Psoas muscle (tissue), 8 donors: Measurements from ENCODE around the gene MAP3K19. TPM values are rescaled to one million over a fixed set of nuclear protein-coding genes. Genes with fewer than 3 reads are reported as not detected.

ENCODE experiments used
- ATAC-seq, 4 donors: fragments of 200-7000 bp; cut with Tn5 transposase; one replicate each; pipeline ENCODE4 v1.9.1; 2020; ENCODE audit warnings: moderate library complexity in 3 of 4, mild to moderate bottlenecking in 2 of 4
- DNase-seq, 2 donors: peaks; one replicate each; pipeline ENCODE4 v3.0.0-alpha.2; 2020
- H3K27ac ChIP-seq: fragments of 200-600 bp; one replicate; pipeline ENCODE4 v1.8.0; 2022
- H3K27me3 ChIP-seq, 3 donors: fragments of 200-600 bp in 1 of 3; one replicate each; pipeline versions ENCODE4 v1.6.1 to v1.8.0; 2013 to 2022; ENCODE audit warnings: low read length in 2 of 3, mild to moderate bottlenecking in 2 of 3, moderate library complexity in 1 of 3; ENCODE audit not compliant: insufficient read depth in 3 of 3
- H3K36me3 ChIP-seq, 2 donors: fragments of 200-600 bp in 1 of 2; one replicate each; pipeline versions ENCODE4 v1.6.1 to v1.8.0; 2013 to 2022; ENCODE audit warnings: low read depth in 1 of 2, mild to moderate bottlenecking in 1 of 2, moderate library complexity in 1 of 2; ENCODE audit not compliant: insufficient read depth in 1 of 2
- H3K4me1 ChIP-seq: fragments of 200-600 bp; one replicate; pipeline ENCODE4 v1.8.0; 2022
- H3K4me3 ChIP-seq: fragments of 200-600 bp; one replicate; pipeline ENCODE4 v1.8.0; 2022; ENCODE audit warnings: mild to moderate bottlenecking
- H3K9me3 ChIP-seq: fragments of 200-600 bp; one replicate; pipeline ENCODE4 v1.8.0; 2022
- WGBS, 3 donors: extraction: QIAGEN DNeasy Blood & Tissue Kit; methylation state at CpG; one replicate each; pipeline versions ENCODE4 v1.1.6 to v1.1.7; 2013; 5-methylcytosine and 5-hydroxymethylcytosine counted together
- intact Hi-C, 2 donors: fragments of 100-400 bp; cut with DNase I; formaldehyde crosslinking; loops; one replicate each; pipeline versions ENCODE4 v1.11.0 to v1.14.2; 2022
- polyA plus RNA-seq, 3 donors: library from polyadenylated mRNA; stranded (reverse); fragments of 200-250 nt; gene quantifications; one replicate each; pipeline ENCODE4 v1.2.3, GENCODE V29; 2013
- total RNA-seq, 4 donors: library from RNA; stranded (reverse); fragmentation: NEBNext Ultra II Directional in 2 of 4; extraction: Animal tissue kit (Norgen Biotek cat#: 25700) in 2 of 4; gene quantifications; one replicate each; pipeline versions ENCODE4 v1.2.1 to v1.2.4, GENCODE V29; 2021 to 2023
- TF ChIP-seq, protein P1 (sequence below): fragments of 200-600 bp; IDR thresholded peaks from one replicate; pipeline ENCODE4 v1.8.0; 2022; ENCODE audit warnings: antibody characterized with exemption
- donor health status: healthy with polysubstance abuse.
- donor health status: DM: no; HTN: no; CAD: no; lungs with moderate emphysema.
- donor health status: Bipolar disorder and iron deficiency.
- donor health status: healthy.
- donor health status: DM: yes; HTN: yes; CAD: no.
- donor health status: DM: no; HTN: no; CAD: no.
- donor health status: DM: no; HTN: no; CAD: no.
- donor health status: DM: yes; HTN: yes; CAD: no.

MAP3K19 gene
- total and polyA plus RNA-seq, 7 donors: not detected

DNA sequence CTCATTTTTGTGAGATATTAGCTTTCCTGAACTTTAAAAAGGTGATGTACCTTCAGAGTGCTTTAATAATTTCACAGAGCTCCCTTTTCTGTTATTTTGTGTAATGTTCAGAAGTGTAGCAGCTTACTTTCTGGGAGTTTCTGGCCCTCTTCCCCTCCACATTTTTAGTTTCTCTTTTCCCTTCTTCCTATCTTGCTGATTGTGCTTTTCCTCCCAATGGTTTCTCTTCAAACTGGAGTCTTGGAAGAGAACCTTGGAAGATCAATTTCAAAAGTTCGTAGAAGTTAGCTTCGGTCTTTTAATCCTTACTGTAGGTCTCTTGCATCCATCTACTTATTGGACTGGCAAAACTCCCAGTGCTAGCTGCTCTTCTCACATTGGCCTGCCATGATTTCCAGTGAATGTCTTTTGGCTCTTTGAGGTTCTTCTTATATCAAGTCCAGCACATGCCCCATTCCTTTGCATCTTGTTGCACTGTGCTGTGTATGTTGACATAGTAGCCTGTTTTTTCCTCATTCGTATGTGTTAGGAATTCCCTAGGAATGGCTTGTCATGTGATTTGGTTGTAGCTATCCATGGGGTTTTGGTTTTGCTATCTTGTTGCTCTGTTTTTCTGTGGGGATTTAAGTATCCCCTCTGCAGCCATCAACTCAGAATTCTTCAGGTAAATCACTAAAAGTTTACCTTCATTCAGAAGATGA lies 120.9 kb downstream of the MAP3K19 start:
- Histone ChIP-seq H3K9me3 (no peaks in the 10 kb centered on the region), H3K4me3 (peak overlapping the region; percentile 25), H3K27ac (no peak overlapping the region), H3K4me1 (peaks cover 66% of the 10 kb centered on the region), H3K36me3 (peaks cover 0 to 9% of the 10 kb centered on the region in 2 donors), H3K27me3 (no peaks in the 10 kb centered on the region)
- DNase-seq (no peak), ATAC-seq (peak in 1 of 4 donors; percentile 24)
- TF ChIP-seq, protein P1, sequence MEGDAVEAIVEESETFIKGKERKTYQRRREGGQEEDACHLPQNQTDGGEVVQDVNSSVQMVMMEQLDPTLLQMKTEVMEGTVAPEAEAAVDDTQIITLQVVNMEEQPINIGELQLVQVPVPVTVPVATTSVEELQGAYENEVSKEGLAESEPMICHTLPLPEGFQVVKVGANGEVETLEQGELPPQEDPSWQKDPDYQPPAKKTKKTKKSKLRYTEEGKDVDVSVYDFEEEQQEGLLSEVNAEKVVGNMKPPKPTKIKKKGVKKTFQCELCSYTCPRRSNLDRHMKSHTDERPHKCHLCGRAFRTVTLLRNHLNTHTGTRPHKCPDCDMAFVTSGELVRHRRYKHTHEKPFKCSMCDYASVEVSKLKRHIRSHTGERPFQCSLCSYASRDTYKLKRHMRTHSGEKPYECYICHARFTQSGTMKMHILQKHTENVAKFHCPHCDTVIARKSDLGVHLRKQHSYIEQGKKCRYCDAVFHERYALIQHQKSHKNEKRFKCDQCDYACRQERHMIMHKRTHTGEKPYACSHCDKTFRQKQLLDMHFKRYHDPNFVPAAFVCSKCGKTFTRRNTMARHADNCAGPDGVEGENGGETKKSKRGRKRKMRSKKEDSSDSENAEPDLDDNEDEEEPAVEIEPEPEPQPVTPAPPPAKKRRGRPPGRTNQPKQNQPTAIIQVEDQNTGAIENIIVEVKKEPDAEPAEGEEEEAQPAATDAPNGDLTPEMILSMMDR: no peak
- intact Hi-C loops: no loop called here
- 26 to 68% (median 28%) methylated on average over 3 of the region's 3 CpGs for WGBS, 3 donors

DNA sequence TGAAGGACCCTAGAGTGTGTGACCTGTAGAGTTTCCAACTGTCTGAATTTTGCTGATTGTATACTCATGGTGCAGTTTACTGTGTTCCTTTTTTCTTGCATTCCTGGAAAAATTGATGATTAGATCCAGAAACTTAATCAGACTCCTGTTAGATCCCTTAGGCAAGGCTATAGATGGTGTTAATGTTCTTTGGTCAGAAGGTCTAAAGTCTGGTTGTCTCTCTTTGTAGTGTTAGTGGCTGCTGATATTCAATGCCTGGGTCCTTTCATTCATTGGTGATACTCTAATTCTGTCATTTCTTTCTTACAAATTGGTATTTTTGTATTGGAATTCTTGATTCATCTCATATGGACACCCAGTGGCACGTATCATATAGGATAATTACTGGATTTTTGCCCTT lies 122.3 kb downstream of the MAP3K19 start:
- WGBS, 3 donors: 86 to 100% (median 96%) methylated on average over 1 of the region's 1 CpG
- Histone ChIP-seq H3K4me1 (peaks cover 74% of the 10 kb centered on the region), H3K36me3 (peaks cover 0 to 9% of the 10 kb centered on the region in 2 donors), H3K4me3 (no peak overlapping the region), H3K27ac (no peak overlapping the region), H3K9me3 (no peaks in the 10 kb centered on the region), H3K27me3 (no peaks in the 10 kb centered on the region)
- DNase-seq (no peak), ATAC-seq (no peak)
- intact Hi-C loops: no loop called here
- TF ChIP-seq, protein P1: no peak

DNA sequence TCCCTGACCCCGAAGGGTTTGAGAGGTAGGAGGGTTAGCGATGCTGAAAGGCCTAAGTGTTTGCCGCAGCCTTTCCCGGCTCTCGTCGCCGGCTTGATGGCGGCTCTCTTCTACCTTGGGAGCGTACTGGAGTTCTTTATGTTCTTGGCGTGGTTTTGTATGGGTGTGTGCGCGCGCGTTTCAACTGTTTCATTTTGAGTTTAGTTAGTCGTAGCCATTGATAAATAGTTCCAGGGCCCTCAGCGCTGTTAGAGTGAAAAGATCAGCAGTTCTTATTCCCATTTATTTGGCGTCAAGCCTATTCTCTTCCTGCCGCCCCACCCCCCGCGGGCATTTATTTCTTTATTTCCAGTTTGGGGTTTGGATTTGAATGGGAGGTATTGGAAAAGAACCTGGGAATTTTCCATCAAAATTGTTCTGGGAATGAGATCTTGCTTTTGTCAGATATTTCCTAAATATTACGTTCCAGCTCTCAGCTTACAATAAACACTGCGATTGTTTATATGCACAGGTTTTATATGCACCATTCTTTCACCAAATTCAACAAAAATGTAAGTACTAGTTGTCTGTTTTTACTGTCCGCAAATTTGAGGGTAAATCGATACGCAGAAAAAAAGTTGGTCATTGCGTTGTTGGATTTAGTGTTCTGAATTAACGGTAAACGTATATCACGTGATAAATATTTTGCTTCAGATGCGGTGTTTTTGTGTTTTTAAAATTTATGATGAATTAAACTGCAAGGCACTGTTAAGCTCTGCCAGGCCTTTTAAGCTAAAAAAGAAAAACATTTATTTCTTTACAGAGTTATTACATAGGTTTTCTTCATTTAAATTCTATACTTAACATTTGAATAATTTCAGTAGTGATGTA lies 127.7 kb downstream of the MAP3K19 start:
- Histone ChIP-seq H3K36me3 (peaks cover 0 to 4% of the 10 kb centered on the region in 2 donors), H3K4me1 (peaks cover 42% of the 10 kb centered on the region), H3K27ac (peak overlapping the region; percentile 100), H3K9me3 (no peaks in the 10 kb centered on the region), H3K27me3 (no peaks in the 10 kb centered on the region), H3K4me3 (peak overlapping the region; percentile 96)
- peak in 3 of 4 donors; percentile 2 to 41 (median 10) for ATAC-seq
- DNase-seq: no peak
- intact Hi-C loops: no loop called here
- TF ChIP-seq, protein P1: no peak
- 1% methylated on average over 29 to 30 of the region's 30 CpGs for WGBS, 3 donors

DNA sequence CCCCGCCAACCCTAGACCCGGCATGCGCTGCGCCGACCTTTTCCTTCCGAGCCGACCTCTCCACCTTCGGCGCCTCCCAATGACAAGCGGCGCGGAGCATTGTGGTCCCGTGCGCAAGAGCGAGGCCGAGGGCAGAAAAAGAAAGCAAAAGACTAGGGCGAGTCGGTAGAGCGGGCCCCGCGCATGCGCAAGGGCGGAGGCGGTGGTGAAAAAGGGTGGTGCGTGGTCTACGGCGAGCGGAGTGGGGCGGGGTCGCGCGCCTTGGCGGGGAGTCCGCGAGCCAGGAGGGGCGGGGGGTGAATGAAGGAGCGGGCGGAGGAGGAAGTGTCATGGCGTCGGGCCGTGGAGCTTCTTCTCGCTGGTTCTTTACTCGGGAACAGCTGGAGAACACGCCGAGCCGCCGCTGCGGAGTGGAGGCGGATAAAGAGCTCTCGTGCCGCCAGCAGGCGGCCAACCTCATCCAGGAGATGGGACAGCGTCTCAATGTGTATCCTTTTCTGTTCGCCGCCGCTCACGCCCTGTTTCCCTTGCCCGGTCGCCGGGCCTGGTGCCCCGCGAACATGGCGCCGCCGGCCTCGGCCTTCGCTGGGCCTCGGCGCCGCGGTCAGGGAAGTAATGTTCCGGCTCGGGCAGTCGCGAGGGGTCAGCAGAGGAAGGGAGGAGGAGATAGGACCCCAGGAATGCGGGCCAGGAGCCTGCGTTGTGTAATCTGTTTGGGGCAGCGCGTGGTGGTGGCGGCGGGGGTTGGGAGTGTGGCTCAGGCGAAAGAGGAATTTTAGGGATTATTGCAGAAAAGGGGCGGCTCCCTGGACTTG lies 128.5 kb downstream of the MAP3K19 start, which contains the start of gene CCNT2:
Gene CCNT2 (plus strand): TSS at position 297 of the 815 bp plus-strand sequence. CDS start 33 bp downstream, at position 330.
- TF ChIP-seq, protein P1: no peak
- peak within 1 kb of the TSS; percentile 96 for H3K4me3 ChIP-seq
- H3K27me3 ChIP-seq: no peaks in the 10 kb centered on the region
- peak within 1 kb of the TSS; percentile 100 for H3K27ac ChIP-seq
- DNase-seq: peak; percentile 100
- H3K36me3 ChIP-seq: no peaks in the 10 kb centered on the region
- 0% methylated on average over 61 to 83 of the region's 83 CpGs for WGBS, 3 donors
- peaks cover 38% of the 10 kb centered on the region for H3K4me1 ChIP-seq
- intact Hi-C loops: loop anchor here in 1 of 2 donors (1.0 kb wide), 1 partner anchor 134 kb away; the partner anchor contains the start of gene RAB3GAP1
- no peaks in the 10 kb centered on the region for H3K9me3 ChIP-seq
- ATAC-seq: peak; percentile 92 to 95 (median 93)
